ENCODE measurements around the gene TLN1. TPM values are rescaled to one million over a fixed set of nuclear protein-coding genes. Genes with fewer than 3 reads are reported as not detected.

TLN1 gene
- total RNA-seq, 1 experiment from 2014 or later: 109 TPM

DNA sequence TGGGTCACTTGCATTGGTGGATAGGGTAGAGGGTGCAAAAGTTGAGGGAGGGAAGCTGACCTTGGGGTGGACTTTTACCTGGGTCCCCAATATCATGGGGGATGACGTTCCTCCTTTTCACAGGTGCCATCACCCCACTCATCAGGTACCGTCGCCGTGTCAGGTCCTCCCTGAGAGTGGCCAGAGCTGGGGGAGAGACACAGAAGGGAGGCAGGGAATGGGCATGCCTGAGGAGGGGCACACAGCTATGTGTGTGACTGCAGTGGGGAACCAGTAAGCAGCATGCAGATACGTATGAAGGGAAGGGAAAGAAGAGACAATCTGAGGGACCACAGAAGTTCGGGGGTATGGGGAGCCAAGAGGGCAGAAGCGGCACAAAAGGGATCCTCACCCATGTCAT lies 6.9 kb upstream of the TLN1 start:
- Mint-ChIP-seq H3K4me1 (no peaks in the 10 kb centered on the region), H3K27ac (no peak overlapping the region), H3K4me3 (no peak overlapping the region), H3K27me3 (ENCODE audit: low read depth) (no peaks in the 10 kb centered on the region), H3K36me3 (peaks cover 74% of the 10 kb centered on the region), H3K9me3 (no peaks in the 10 kb centered on the region)
- DNase-seq (ENCODE audit: low spot score): no peak
- ATAC-seq: no peak
- ChIA-PET CTCF (interaction anchor here (0.5 to 1.7 kb wide), 2 partner anchors 17 to 127 kb away, joined by 3 to 8 read pairs; no protein-coding TSS in a partner anchor), POLR2A (no interaction called here)
- TF ChIP-seq MXD4 (CRISPR knock-in tag; IDR thresholded peaks at IDR 0.05; ENCODE audit: borderline replicate concordance) (no peak), KAT7 (CRISPR knock-in tag; IDR thresholded peaks at IDR 0.05; ENCODE audit: borderline replicate concordance) (no peak)
- TF ChIP-seq, protein P1, sequence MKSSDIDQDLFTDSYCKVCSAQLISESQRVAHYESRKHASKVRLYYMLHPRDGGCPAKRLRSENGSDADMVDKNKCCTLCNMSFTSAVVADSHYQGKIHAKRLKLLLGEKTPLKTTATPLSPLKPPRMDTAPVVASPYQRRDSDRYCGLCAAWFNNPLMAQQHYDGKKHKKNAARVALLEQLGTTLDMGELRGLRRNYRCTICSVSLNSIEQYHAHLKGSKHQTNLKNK (CRISPR knock-in tag; IDR thresholded peaks at IDR 0.05): no peak
- TF ChIP-seq, protein P2, sequence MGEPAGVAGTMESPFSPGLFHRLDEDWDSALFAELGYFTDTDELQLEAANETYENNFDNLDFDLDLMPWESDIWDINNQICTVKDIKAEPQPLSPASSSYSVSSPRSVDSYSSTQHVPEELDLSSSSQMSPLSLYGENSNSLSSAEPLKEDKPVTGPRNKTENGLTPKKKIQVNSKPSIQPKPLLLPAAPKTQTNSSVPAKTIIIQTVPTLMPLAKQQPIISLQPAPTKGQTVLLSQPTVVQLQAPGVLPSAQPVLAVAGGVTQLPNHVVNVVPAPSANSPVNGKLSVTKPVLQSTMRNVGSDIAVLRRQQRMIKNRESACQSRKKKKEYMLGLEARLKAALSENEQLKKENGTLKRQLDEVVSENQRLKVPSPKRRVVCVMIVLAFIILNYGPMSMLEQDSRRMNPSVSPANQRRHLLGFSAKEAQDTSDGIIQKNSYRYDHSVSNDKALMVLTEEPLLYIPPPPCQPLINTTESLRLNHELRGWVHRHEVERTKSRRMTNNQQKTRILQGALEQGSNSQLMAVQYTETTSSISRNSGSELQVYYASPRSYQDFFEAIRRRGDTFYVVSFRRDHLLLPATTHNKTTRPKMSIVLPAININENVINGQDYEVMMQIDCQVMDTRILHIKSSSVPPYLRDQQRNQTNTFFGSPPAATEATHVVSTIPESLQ (CRISPR knock-in tag; IDR thresholded peaks at IDR 0.05): no peak

GRCh38 chr9:35738186-35738585 lies 6.2 kb upstream of the TLN1 start:
- POLR2A ChIA-PET: no interaction called here
- Mint-ChIP-seq H3K4me3 (no peak overlapping the region), H3K4me1 (peaks cover 3% of the 10 kb centered on the region; the same call in 1 of the 2 replicates), H3K9me3 (no peaks in the 10 kb centered on the region), H3K27ac (no peak overlapping the region), H3K27me3 (ENCODE audit: low read depth) (no peaks in the 10 kb centered on the region), H3K36me3 (peaks cover 67% of the 10 kb centered on the region)
- CTCF ChIA-PET: interaction anchor here (1.4 kb wide), 1 partner anchor 37 kb away, joined by 3 read pairs; no protein-coding TSS in a partner anchor
- DNase-seq (ENCODE audit: low spot score): no peak
- ATAC-seq: no peak
- TF ChIP-seq HMGA2 (CRISPR knock-in tag; IDR thresholded peaks at IDR 0.05): no peak
- no peak for TF ChIP-seq HMGXB4 (CRISPR knock-in tag; IDR thresholded peaks at IDR 0.05)
- no peak for TF ChIP-seq KAT7 (CRISPR knock-in tag; IDR thresholded peaks at IDR 0.05; ENCODE audit: borderline replicate concordance)
- no peak for TF ChIP-seq SP1 (CRISPR knock-in tag; conservative IDR thresholded peaks at IDR 0.05)
- no peak for TF ChIP-seq GTF2I (CRISPR knock-in tag; conservative IDR thresholded peaks at IDR 0.05)
- TF ChIP-seq TEAD4 (CRISPR knock-in tag; IDR thresholded peaks at IDR 0.05): no peak
- no peak for TF ChIP-seq E2F4 (CRISPR knock-in tag; IDR thresholded peaks at IDR 0.05; ENCODE audit: borderline replicate concordance, low read depth)
- TF ChIP-seq, protein P3, sequence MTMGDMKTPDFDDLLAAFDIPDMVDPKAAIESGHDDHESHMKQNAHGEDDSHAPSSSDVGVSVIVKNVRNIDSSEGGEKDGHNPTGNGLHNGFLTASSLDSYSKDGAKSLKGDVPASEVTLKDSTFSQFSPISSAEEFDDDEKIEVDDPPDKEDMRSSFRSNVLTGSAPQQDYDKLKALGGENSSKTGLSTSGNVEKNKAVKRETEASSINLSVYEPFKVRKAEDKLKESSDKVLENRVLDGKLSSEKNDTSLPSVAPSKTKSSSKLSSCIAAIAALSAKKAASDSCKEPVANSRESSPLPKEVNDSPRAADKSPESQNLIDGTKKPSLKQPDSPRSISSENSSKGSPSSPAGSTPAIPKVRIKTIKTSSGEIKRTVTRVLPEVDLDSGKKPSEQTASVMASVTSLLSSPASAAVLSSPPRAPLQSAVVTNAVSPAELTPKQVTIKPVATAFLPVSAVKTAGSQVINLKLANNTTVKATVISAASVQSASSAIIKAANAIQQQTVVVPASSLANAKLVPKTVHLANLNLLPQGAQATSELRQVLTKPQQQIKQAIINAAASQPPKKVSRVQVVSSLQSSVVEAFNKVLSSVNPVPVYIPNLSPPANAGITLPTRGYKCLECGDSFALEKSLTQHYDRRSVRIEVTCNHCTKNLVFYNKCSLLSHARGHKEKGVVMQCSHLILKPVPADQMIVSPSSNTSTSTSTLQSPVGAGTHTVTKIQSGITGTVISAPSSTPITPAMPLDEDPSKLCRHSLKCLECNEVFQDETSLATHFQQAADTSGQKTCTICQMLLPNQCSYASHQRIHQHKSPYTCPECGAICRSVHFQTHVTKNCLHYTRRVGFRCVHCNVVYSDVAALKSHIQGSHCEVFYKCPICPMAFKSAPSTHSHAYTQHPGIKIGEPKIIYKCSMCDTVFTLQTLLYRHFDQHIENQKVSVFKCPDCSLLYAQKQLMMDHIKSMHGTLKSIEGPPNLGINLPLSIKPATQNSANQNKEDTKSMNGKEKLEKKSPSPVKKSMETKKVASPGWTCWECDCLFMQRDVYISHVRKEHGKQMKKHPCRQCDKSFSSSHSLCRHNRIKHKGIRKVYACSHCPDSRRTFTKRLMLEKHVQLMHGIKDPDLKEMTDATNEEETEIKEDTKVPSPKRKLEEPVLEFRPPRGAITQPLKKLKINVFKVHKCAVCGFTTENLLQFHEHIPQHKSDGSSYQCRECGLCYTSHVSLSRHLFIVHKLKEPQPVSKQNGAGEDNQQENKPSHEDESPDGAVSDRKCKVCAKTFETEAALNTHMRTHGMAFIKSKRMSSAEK (CRISPR knock-in tag; IDR thresholded peaks at IDR 0.05; ENCODE audit: borderline replicate concordance): no peak
- TF ChIP-seq RELA (CRISPR knock-in tag; IDR thresholded peaks at IDR 0.05; ENCODE audit: borderline replicate concordance): no peak
- no peak for TF ChIP-seq STAT6 (CRISPR knock-in tag; conservative IDR thresholded peaks at IDR 0.05; ENCODE audit: low read depth)
- no peak for TF ChIP-seq IRF1 (CRISPR knock-in tag; IDR thresholded peaks at IDR 0.05)
- TF ChIP-seq ARID4B (CRISPR knock-in tag; IDR thresholded peaks at IDR 0.05; ENCODE audit: borderline replicate concordance): no peak
- no peak for TF ChIP-seq GABPB1 (CRISPR knock-in tag; IDR thresholded peaks at IDR 0.05)

Data from WTC11 (cell line).